NCI-H1048 (cell line): Measurements from ENCODE around the gene HEMK1.

Source experiments
- DNase-seq: peaks from one replicate; lab custom pipeline; 2025; lab: John Stamatoyannopoulos, UW

HEMK1 gene

DNA sequence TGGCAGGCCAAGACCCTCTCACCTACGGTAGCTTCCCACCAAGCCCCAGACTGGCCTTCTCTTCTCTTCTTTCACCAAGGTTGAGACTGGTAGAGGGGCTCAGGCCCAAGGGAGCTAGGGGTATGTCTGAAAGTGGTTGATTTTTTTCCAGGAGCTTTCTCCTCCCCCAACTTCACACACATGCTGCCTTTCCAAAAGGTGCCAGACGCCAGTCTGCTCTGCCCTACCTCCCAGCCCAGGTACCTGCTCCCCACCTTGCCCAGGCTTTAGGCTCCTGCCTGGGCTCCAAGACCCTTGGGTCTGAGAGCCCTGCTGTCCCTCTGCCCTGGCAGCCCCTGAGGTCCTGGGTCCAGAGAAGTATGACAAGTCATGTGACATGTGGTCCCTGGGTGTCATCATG is 76.1 kb downstream of the HEMK1 start:
- DNase-seq, result no peak
